CD4-positive, alpha-beta T cell (primary cell): Measurements from ENCODE around the gene TRAFD1. TPM values are rescaled to one million over a fixed set of nuclear protein-coding genes. Genes with fewer than 3 reads are reported as not detected.

ENCODE experiments used
- ATAC-seq: fragments of 200-7000 bp; cut with Tn5 transposase; one replicate; pipeline ENCODE4 v1.10.0; 2022; ENCODE audit warnings: mild to moderate bottlenecking; ENCODE audit not compliant: poor library complexity
- CTCF ChIA-PET: fragments of 350-600 bp; sonication (Branson Sonifier 250); formaldehyde crosslinking; loops from one replicate; lab custom pipeline; 2021; ENCODE audit warnings: antibody characterized with exemption, inconsistent platforms; lab: Charles Lee
- POLR2A ChIA-PET: fragments of 350-600 bp; sonication (Branson Sonifier 250); formaldehyde crosslinking; loops from one replicate; lab custom pipeline; 2021; ENCODE audit warnings: antibody characterized with exemption, inconsistent platforms; lab: Charles Lee
- DNase-seq, 14 experiments: peaks; one replicate each; pipeline ENCODE4 v3.0.0-alpha.2; 2013 to 2020; ENCODE audit warnings: mixed read lengths in 2 of 14
- H3K27ac ChIP-seq, 2 donors: one replicate each; pipeline versions ENCODE4 v1.5.1 to v1.7.0; 2013; ENCODE audit warnings: low read length in 2 of 2, low read depth in 1 of 2, mild to moderate bottlenecking in 1 of 2
- H3K27me3 ChIP-seq, 2 experiments: 1 replicate in 1 of 2; 2 replicates in 1 of 2; pipeline versions ENCODE4 v1.6.1 to v1.7.0; 2013; ENCODE audit warnings: low read length in 2 of 2, control low read depth in 1 of 2, mild to moderate bottlenecking in 1 of 2, moderate library complexity in 1 of 2; ENCODE audit not compliant: insufficient read depth in 2 of 2, control insufficient read depth in 1 of 2
- H3K36me3 ChIP-seq: one replicate; pipeline ENCODE4 v1.6.1; 2013; ENCODE audit warnings: low read length, control low read depth; ENCODE audit not compliant: insufficient read depth
- H3K4me1 ChIP-seq: one replicate; pipeline ENCODE4 v1.6.1; 2013; ENCODE audit warnings: low read length, control low read depth; ENCODE audit not compliant: insufficient read depth
- H3K4me3 ChIP-seq: one replicate; pipeline ENCODE4 v1.5.1; 2013; ENCODE audit warnings: mild to moderate bottlenecking, low read length, moderate library complexity
- H3K9me3 ChIP-seq, 2 experiments: 1 replicate in 1 of 2; 2 replicates in 1 of 2; pipeline versions ENCODE4 v1.6.1 to v1.7.0; 2013; ENCODE audit warnings: low read length in 2 of 2, mild to moderate bottlenecking in 2 of 2, control low read depth in 1 of 2, moderate library complexity in 1 of 2; ENCODE audit not compliant: control insufficient read depth in 1 of 2, insufficient read depth in 1 of 2
- H3K27ac Mint-ChIP-seq: one replicate; pipeline ENCODE4 v1.8.0; 2020; ENCODE audit warnings: mixed read lengths
- H3K27me3 Mint-ChIP-seq: one replicate; pipeline ENCODE4 v1.8.0; 2021; ENCODE audit warnings: mixed read lengths
- H3K36me3 Mint-ChIP-seq: one replicate; pipeline ENCODE4 v1.8.0; 2021; ENCODE audit warnings: low read depth, mixed read lengths
- H3K4me1 Mint-ChIP-seq: one replicate; pipeline ENCODE4 v1.8.0; 2021; ENCODE audit warnings: low read depth, mixed read lengths
- H3K4me3 Mint-ChIP-seq: one replicate; pipeline ENCODE4 v1.8.0; 2020; ENCODE audit warnings: mild to moderate bottlenecking, mixed read lengths
- H3K9me3 Mint-ChIP-seq: one replicate; pipeline ENCODE4 v1.8.0; 2020; ENCODE audit warnings: mixed read lengths
- intact Hi-C, 2 experiments: fragments of 100-400 bp; cut with DNase I in 1 of 2; cut with micrococcal nuclease in 1 of 2; formaldehyde crosslinking; loops; one replicate each; pipeline versions ENCODE4 v1.15.1 to v1.9.0; 2023 to 2025; cut with DNase I, micrococcal nuclease
- total RNA-seq, 174 experiments: library from RNA in 2 of 174; stranded (reverse) in 2 of 174; gene quantifications; one replicate each; pipeline ENCODE4 v1.2.3 and lab custom pipeline; 2021 to 2026
- TF ChIP-seq, protein P1 (sequence below): fragments of 200-600 bp; IDR thresholded peaks from one replicate; pipeline ENCODE4 v1.8.0; 2022; ENCODE audit warnings: antibody characterized with exemption, mild to moderate bottlenecking

The TRAFD1 gene
- total RNA-seq, 2 experiments from 2014 or later: 19.6 to 20.4 TPM

DNA sequence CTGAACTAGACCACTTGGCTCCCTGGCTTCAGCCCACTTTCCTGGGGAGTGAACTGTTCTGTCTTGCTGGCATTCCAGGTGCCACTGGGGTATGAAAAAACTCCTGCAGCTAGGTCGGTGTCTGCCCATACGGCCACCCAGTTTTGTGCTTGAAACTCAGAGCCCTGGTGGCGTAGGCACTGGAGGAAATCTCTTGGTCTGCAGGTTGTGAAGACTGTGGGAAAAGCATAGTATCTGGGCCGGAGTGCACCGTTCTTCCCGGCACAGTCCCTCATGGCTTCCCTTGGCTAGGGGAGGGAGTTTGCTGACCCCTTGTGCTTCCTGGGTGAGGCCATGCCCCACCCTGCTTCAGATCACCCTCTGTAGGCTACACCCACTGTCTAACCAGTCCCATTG is 33.8 kb downstream of the TRAFD1 start:
- intact Hi-C loops: no loop called here
- H3K36me3 ChIP-seq: peaks cover 45% of the 10 kb centered on the region
- Mint-ChIP-seq H3K27ac (peak overlapping the region; percentile 70), H3K9me3 (peaks cover 8% of the 10 kb centered on the region), H3K4me3 (no peak overlapping the region), H3K4me1 (peaks cover 11% of the 10 kb centered on the region), H3K27me3 (no peaks in the 10 kb centered on the region), H3K36me3 (peaks cover 92% of the 10 kb centered on the region)
- DNase-seq (peak in 1 of 14 experiments; percentile 24), ATAC-seq (no peak)
- H3K27ac ChIP-seq: peak overlapping the region in 1 of 2 donors; percentile 18
- POLR2A ChIA-PET: interaction anchor here (0.6 to 2.3 kb wide), 5 partner anchors 28 to 145 kb away, joined by 4 to 15 read pairs (median 5); partner anchors contain the start of gene TRAFD1
- peaks cover 19% of the 10 kb centered on the region for H3K4me1 ChIP-seq
- H3K27me3 ChIP-seq: no peaks in the 10 kb centered on the region
- CTCF ChIA-PET: no interaction called here
- H3K4me3 ChIP-seq: no peak overlapping the region
- peaks cover 9 to 39% of the 10 kb centered on the region in 2 experiments for H3K9me3 ChIP-seq
- TF ChIP-seq, protein P1, sequence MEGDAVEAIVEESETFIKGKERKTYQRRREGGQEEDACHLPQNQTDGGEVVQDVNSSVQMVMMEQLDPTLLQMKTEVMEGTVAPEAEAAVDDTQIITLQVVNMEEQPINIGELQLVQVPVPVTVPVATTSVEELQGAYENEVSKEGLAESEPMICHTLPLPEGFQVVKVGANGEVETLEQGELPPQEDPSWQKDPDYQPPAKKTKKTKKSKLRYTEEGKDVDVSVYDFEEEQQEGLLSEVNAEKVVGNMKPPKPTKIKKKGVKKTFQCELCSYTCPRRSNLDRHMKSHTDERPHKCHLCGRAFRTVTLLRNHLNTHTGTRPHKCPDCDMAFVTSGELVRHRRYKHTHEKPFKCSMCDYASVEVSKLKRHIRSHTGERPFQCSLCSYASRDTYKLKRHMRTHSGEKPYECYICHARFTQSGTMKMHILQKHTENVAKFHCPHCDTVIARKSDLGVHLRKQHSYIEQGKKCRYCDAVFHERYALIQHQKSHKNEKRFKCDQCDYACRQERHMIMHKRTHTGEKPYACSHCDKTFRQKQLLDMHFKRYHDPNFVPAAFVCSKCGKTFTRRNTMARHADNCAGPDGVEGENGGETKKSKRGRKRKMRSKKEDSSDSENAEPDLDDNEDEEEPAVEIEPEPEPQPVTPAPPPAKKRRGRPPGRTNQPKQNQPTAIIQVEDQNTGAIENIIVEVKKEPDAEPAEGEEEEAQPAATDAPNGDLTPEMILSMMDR: no peak

DNA sequence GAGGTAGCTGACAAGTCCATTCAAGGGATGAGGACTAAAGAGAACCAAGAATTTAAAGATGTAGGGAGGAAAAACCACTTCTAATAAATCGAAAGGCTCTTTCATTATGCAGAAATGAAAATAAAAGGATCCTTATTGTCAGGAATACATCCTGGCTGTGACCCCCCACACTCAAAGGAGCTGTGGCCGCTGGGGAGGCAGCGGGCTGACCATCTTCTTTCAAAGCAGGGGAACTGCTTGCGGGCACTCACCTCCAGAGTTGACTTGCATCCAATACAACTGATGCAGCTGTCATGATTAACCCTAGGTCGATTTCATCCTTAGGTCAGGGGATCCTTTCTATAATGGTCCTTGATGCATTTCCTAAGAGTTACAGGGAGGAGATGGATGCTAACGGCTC is 35.3 kb downstream of the TRAFD1 start:
- intact Hi-C loops: no loop called here
- TF ChIP-seq, protein P1: no peak
- peaks cover 42% of the 10 kb centered on the region for H3K36me3 ChIP-seq
- no peak overlapping the region for H3K4me3 ChIP-seq
- H3K4me1 ChIP-seq: peaks cover 19% of the 10 kb centered on the region
- Mint-ChIP-seq H3K4me1 (peaks cover 11% of the 10 kb centered on the region), H3K9me3 (peaks cover 8% of the 10 kb centered on the region), H3K36me3 (peaks cover 79% of the 10 kb centered on the region), H3K4me3 (no peak overlapping the region), H3K27ac (no peak overlapping the region), H3K27me3 (no peaks in the 10 kb centered on the region)
- no peaks in the 10 kb centered on the region for H3K27me3 ChIP-seq
- peaks cover 9 to 32% of the 10 kb centered on the region in 2 experiments for H3K9me3 ChIP-seq
- ATAC-seq: no peak
- ChIA-PET POLR2A (interaction anchor here (0.9 to 2.3 kb wide), 2 partner anchors 9 to 30 kb away, joined by 3 to 15 read pairs; no protein-coding TSS in a partner anchor), CTCF (no interaction called here)
- no peak overlapping the region for H3K27ac ChIP-seq
- DNase-seq: peak in 1 of 14 experiments; percentile 7

DNA sequence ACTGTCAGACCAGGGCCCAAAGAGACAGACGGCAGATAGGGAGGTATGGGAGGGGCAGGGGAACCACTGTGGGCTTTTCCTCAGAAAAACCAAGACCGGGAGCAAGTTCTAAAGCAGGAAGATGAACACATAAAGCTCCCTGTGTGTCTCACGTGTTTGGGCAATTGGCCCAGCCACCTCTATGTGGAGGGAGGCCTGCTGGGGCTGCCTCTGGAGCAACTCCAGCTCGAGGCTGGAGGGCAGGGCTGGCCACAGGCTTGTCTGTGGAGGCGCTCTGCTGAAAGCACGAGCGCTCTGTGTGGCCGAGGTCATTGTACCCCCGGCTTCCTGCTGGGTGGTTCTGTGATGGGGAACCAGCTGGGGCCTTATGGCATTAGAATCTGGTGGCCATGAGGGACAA is 36.4 kb downstream of the TRAFD1 start:
- H3K27ac ChIP-seq: no peak overlapping the region
- POLR2A ChIA-PET: no interaction called here
- CTCF ChIA-PET: no interaction called here

More for the DNA sequence above, 36.4 kb downstream of the TRAFD1 start:
- Histone ChIP-seq H3K36me3 (peaks cover 42% of the 10 kb centered on the region), H3K9me3 (peaks cover 9 to 32% of the 10 kb centered on the region in 2 experiments), H3K4me3 (no peak overlapping the region), H3K4me1 (peaks cover 19% of the 10 kb centered on the region), H3K27me3 (no peaks in the 10 kb centered on the region)
- DNase-seq (peak in 1 of 14 experiments; percentile 19), ATAC-seq (no peak)
- H3K4me3 Mint-ChIP-seq: no peak overlapping the region
- H3K9me3 Mint-ChIP-seq: peaks cover 5% of the 10 kb centered on the region
- TF ChIP-seq, protein P1: no peak
- intact Hi-C loops: no loop called here
- no peaks in the 10 kb centered on the region for H3K27me3 Mint-ChIP-seq
- no peak overlapping the region for H3K27ac Mint-ChIP-seq
- peaks cover 68% of the 10 kb centered on the region for H3K36me3 Mint-ChIP-seq
- peaks cover 11% of the 10 kb centered on the region for H3K4me1 Mint-ChIP-seq
